Measurements from ENCODE around the gene LMOD2.

DNA sequence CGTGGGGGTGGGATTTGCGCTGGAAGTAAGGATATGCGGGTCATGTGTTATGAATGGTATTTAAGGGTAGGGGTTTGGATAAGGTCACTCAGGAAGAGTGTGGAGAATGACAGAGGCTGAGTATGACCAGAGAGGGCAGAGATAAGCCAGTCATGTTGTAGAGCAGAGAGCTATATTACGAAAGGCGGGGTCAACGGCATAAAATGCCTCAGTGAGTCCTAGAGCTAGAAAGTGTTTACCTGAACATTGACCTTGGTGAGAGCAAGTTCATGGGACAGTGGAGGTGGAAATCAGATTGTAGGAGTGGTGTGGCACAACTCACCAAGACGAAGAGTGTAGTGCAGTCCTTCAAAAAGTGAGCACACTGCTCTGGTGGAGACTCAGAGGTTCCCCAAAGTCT, 13.8 kb downstream of the LMOD2 start:
- TF ChIP-seq, protein P1, sequence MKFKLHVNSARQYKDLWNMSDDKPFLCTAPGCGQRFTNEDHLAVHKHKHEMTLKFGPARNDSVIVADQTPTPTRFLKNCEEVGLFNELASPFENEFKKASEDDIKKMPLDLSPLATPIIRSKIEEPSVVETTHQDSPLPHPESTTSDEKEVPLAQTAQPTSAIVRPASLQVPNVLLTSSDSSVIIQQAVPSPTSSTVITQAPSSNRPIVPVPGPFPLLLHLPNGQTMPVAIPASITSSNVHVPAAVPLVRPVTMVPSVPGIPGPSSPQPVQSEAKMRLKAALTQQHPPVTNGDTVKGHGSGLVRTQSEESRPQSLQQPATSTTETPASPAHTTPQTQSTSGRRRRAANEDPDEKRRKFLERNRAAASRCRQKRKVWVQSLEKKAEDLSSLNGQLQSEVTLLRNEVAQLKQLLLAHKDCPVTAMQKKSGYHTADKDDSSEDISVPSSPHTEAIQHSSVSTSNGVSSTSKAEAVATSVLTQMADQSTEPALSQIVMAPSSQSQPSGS (tag by site-specific recombination; IDR thresholded peaks at IDR 0.05; ENCODE audit: low read depth), result no peak
- TF ChIP-seq ZNF23 (tag by site-specific recombination; IDR thresholded peaks at IDR 0.05; ENCODE audit: borderline replicate concordance) (no peak), ZNF175 (tag by site-specific recombination; IDR thresholded peaks at IDR 0.05) (no peak), ZNF585B (tag by site-specific recombination; IDR thresholded peaks at IDR 0.05) (no peak), HOXA7 (CRISPR knock-in tag; IDR thresholded peaks at IDR 0.05; ENCODE audit: borderline replicate concordance) (no peak)
- TF ChIP-seq, protein P2, sequence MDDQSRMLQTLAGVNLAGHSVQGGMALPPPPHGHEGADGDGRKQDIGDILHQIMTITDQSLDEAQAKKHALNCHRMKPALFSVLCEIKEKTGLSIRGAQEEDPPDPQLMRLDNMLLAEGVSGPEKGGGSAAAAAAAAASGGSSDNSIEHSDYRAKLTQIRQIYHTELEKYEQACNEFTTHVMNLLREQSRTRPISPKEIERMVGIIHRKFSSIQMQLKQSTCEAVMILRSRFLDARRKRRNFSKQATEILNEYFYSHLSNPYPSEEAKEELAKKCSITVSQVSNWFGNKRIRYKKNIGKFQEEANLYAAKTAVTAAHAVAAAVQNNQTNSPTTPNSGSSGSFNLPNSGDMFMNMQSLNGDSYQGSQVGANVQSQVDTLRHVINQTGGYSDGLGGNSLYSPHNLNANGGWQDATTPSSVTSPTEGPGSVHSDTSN (CRISPR knock-in tag; IDR thresholded peaks at IDR 0.05), result no peak
- TF ChIP-seq, protein P3, sequence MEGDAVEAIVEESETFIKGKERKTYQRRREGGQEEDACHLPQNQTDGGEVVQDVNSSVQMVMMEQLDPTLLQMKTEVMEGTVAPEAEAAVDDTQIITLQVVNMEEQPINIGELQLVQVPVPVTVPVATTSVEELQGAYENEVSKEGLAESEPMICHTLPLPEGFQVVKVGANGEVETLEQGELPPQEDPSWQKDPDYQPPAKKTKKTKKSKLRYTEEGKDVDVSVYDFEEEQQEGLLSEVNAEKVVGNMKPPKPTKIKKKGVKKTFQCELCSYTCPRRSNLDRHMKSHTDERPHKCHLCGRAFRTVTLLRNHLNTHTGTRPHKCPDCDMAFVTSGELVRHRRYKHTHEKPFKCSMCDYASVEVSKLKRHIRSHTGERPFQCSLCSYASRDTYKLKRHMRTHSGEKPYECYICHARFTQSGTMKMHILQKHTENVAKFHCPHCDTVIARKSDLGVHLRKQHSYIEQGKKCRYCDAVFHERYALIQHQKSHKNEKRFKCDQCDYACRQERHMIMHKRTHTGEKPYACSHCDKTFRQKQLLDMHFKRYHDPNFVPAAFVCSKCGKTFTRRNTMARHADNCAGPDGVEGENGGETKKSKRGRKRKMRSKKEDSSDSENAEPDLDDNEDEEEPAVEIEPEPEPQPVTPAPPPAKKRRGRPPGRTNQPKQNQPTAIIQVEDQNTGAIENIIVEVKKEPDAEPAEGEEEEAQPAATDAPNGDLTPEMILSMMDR (tag by site-specific recombination; IDR thresholded peaks at IDR 0.05), result no peak
- TF ChIP-seq, protein P4, sequence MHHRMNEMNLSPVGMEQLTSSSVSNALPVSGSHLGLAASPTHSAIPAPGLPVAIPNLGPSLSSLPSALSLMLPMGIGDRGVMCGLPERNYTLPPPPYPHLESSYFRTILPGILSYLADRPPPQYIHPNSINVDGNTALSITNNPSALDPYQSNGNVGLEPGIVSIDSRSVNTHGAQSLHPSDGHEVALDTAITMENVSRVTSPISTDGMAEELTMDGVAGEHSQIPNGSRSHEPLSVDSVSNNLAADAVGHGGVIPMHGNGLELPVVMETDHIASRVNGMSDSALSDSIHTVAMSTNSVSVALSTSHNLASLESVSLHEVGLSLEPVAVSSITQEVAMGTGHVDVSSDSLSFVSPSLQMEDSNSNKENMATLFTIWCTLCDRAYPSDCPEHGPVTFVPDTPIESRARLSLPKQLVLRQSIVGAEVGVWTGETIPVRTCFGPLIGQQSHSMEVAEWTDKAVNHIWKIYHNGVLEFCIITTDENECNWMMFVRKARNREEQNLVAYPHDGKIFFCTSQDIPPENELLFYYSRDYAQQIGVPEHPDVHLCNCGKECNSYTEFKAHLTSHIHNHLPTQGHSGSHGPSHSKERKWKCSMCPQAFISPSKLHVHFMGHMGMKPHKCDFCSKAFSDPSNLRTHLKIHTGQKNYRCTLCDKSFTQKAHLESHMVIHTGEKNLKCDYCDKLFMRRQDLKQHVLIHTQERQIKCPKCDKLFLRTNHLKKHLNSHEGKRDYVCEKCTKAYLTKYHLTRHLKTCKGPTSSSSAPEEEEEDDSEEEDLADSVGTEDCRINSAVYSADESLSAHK (tag by site-specific recombination; IDR thresholded peaks at IDR 0.05), result no peak

Data from HEK293 (cell line).